MM.1S (cell line): ENCODE measurements around the gene ADAMTS15.

Experiments used
- DNase-seq: peaks from one replicate; pipeline ENCODE4 v3.0.0-alpha.2; 2015
- H2AFZ ChIP-seq: fragments of 300-600 bp; sonication (generic); 2 replicates; pipeline ENCODE4 v1.6.0; 2016; ENCODE audit warnings: antibody characterized with exemption, low read length
- H3F3A ChIP-seq: fragments of 300-600 bp; sonication (generic); 2 replicates; pipeline ENCODE4 v1.6.1; 2016; ENCODE audit warnings: mild to moderate bottlenecking, antibody characterized with exemption, low read length, moderate library complexity, mixed read lengths; ENCODE audit not compliant: insufficient read depth
- H3K27ac ChIP-seq: fragments of 300-600 bp; sonication (generic); 2 replicates; pipeline ENCODE4 v1.5.1; 2016; ENCODE audit warnings: mild to moderate bottlenecking, low read length
- H3K27me3 ChIP-seq: fragments of 300-600 bp; sonication (generic); replicated peaks from 2 replicates; pipeline ENCODE4 v1.6.0; 2016; ENCODE audit warnings: low read length; ENCODE audit not compliant: insufficient read depth
- H3K36me3 ChIP-seq: fragments of 300-600 bp; sonication (generic); replicated peaks from 2 replicates; pipeline ENCODE4 v1.6.1; 2016; ENCODE audit warnings: mild to moderate bottlenecking, low read length, mixed read lengths; ENCODE audit not compliant: insufficient read depth
- H3K4me1 ChIP-seq: fragments of 300-600 bp; sonication (generic); 2 replicates; pipeline ENCODE4 v1.6.1; 2016; ENCODE audit warnings: low read length, mixed read lengths
- H3K4me2 ChIP-seq: fragments of 300-600 bp; sonication (generic); 2 replicates; pipeline ENCODE4 v1.6.0; 2016; ENCODE audit warnings: low read depth, low read length
- H3K4me3 ChIP-seq: fragments of 300-600 bp; sonication (generic); 2 replicates; pipeline ENCODE4 v1.5.1; 2016; ENCODE audit warnings: low read length, mixed read lengths
- H3K79me2 ChIP-seq: fragments of 300-600 bp; sonication (generic); 2 replicates; pipeline ENCODE4 v1.6.1; 2016; ENCODE audit warnings: mixed run types, low read length, mixed read lengths
- H3K9ac ChIP-seq: fragments of 300-600 bp; sonication (generic); 2 replicates; pipeline ENCODE4 v1.6.1; 2016; ENCODE audit warnings: low read length, mixed read lengths
- H3K9me2 ChIP-seq: fragments of 300-600 bp; sonication (generic); replicated peaks from 2 replicates; pipeline ENCODE4 v1.6.1; 2016; ENCODE audit warnings: mild to moderate bottlenecking, low read length, mixed read lengths; ENCODE audit not compliant: insufficient read depth
- H3K9me3 ChIP-seq: fragments of 300-600 bp; sonication (generic); replicated peaks from 2 replicates; pipeline ENCODE4 v1.6.1; 2016; ENCODE audit warnings: mild to moderate bottlenecking, low read length, mixed read lengths; ENCODE audit not compliant: insufficient read depth
- H4K20me1 ChIP-seq: fragments of 300-600 bp; sonication (generic); 2 replicates; pipeline ENCODE4 v1.6.1; 2016; ENCODE audit warnings: mild to moderate bottlenecking, low read length, moderate library complexity, mixed read lengths; ENCODE audit not compliant: insufficient read depth
- CTCF ChIP-seq: fragments of 300-600 bp; sonication (generic); IDR thresholded peaks from 2 replicates; pipeline ENCODE4 v1.5.1; 2016; ENCODE audit warnings: antibody characterized with exemption, low read length, mixed read lengths
- EZH2 ChIP-seq: fragments of 300-600 bp; sonication (generic); optimal IDR thresholded peaks from 2 replicates; pipeline ENCODE3; 2017; ENCODE audit warnings: low read depth, mild to moderate bottlenecking, antibody characterized with exemption, low read length, mixed read lengths
- EZH2phosphoT487 ChIP-seq: fragments of 300-600 bp; sonication (generic); IDR thresholded peaks from 2 replicates; pipeline ENCODE4 v1.6.1; 2018; ENCODE audit warnings: antibody characterized with exemption, low read length

Gene ADAMTS15

GRCh38 chr11:130459521-130459920 lies 11.1 kb downstream of the ADAMTS15 start:
- H3K4me1 ChIP-seq: no peaks in the 10 kb centered on the region
- no peak overlapping the region for H2AFZ ChIP-seq

GRCh38 chr11:130462101-130462885 lies 13.8 kb downstream of the ADAMTS15 start:
- no peaks in the 10 kb centered on the region for H3K79me2 ChIP-seq
- no peaks in the 10 kb centered on the region for H3K27me3 ChIP-seq
- no peaks in the 10 kb centered on the region for H3K36me3 ChIP-seq
- DNase-seq: no peak
- H4K20me1 ChIP-seq: no peaks in the 10 kb centered on the region
- H3K9me3 ChIP-seq: no peaks in the 10 kb centered on the region
- no peak overlapping the region for H3K27ac ChIP-seq
- no peak overlapping the region for H2AFZ ChIP-seq
- no peak overlapping the region for H3K4me2 ChIP-seq
- no peak overlapping the region for H3K4me3 ChIP-seq
- H3K9me2 ChIP-seq: no peaks in the 10 kb centered on the region
- no peak for TF ChIP-seq EZH2phosphoT487
- no peak for TF ChIP-seq EZH2
- TF ChIP-seq CTCF: no peak
- no peak overlapping the region for H3K9ac ChIP-seq
- no peaks in the 10 kb centered on the region for H3K4me1 ChIP-seq
- H3F3A ChIP-seq: no peaks in the 10 kb centered on the region

More at GRCh38 chr11:130459521-130459920, 11.1 kb downstream of the ADAMTS15 start:
- Histone ChIP-seq H3K79me2 (no peaks in the 10 kb centered on the region), H3K4me2 (no peak overlapping the region), H3K9me3 (no peaks in the 10 kb centered on the region), H3F3A (no peaks in the 10 kb centered on the region), H3K27me3 (no peaks in the 10 kb centered on the region), H3K27ac (no peak overlapping the region), H3K4me3 (no peak overlapping the region), H3K36me3 (no peaks in the 10 kb centered on the region), H3K9ac (no peak overlapping the region), H3K9me2 (no peaks in the 10 kb centered on the region), H4K20me1 (no peaks in the 10 kb centered on the region)
- DNase-seq: no peak
- TF ChIP-seq EZH2phosphoT487: no peak
- TF ChIP-seq CTCF: no peak
- no peak for TF ChIP-seq EZH2

GRCh38 chr11:130462931-130463330 lies 14.5 kb downstream of the ADAMTS15 start:
- H3K27me3 ChIP-seq: no peaks in the 10 kb centered on the region
- H3K36me3 ChIP-seq: no peaks in the 10 kb centered on the region
- no peak overlapping the region for H2AFZ ChIP-seq
- no peak overlapping the region for H3K4me3 ChIP-seq
- no peaks in the 10 kb centered on the region for H3K79me2 ChIP-seq
- H3K9me2 ChIP-seq: no peaks in the 10 kb centered on the region
- no peak overlapping the region for H3K4me2 ChIP-seq
- no peak for TF ChIP-seq EZH2phosphoT487
- no peak for TF ChIP-seq EZH2
- no peak for TF ChIP-seq CTCF
- H3K9ac ChIP-seq: no peak overlapping the region
- H3K4me1 ChIP-seq: no peaks in the 10 kb centered on the region
- DNase-seq: no peak
- H3K9me3 ChIP-seq: no peaks in the 10 kb centered on the region
- H3K27ac ChIP-seq: no peak overlapping the region
- no peaks in the 10 kb centered on the region for H4K20me1 ChIP-seq
- H3F3A ChIP-seq: no peaks in the 10 kb centered on the region
